Peyer's patch (tissue), 4 donors: ENCODE results near the gene PRAMEF8.
"Not testable (repeated sequence)": the region's sequence is repeated elsewhere in the genome, so short reads cannot be mapped to it uniquely, and the experiment has no call there.

ENCODE experiments used
- CTCF ChIP-seq, 6 experiments: fragments of 450-650 bp in 4 of 6; fragments of 200-600 bp in 2 of 6; sonication (generic) in 1 of 6; IDR thresholded peaks; one replicate each; pipeline ENCODE4 v1.5.1; 2017 to 2019; ENCODE audit warnings: antibody characterized with exemption in 6 of 6, mild to moderate bottlenecking in 3 of 6, moderate library complexity in 1 of 6
- POLR2A ChIP-seq, 2 donors: fragments of 450-650 bp; IDR thresholded peaks; one replicate each; pipeline ENCODE4 v1.5.1; 2017; ENCODE audit warnings: antibody characterized with exemption in 2 of 2, mild to moderate bottlenecking in 2 of 2, moderate library complexity in 2 of 2

- TF ChIP-seq CTCF, POLR2A (IDR thresholded peaks at IDR 0.05): not testable (repeated sequence)
These were observed 50.9 kb downstream of the PRAMEF8 start for GRCh38 chr1:13234057-13234456.
